NB4 (cell line): ENCODE results near the gene ADAM33.

Experiments used
- CTCF ChIP-seq: IDR thresholded peaks from one replicate; pipeline ENCODE4 v1.5.1; 2012; ENCODE audit warnings: low read depth, low read length
- MYC ChIP-seq: IDR thresholded peaks from 2 replicates; pipeline ENCODE4 v1.6.1; 2011; ENCODE audit warnings: low read depth, low read length
- POLR2A ChIP-seq: IDR thresholded peaks from 2 replicates; pipeline ENCODE4 v1.6.1; 2011; ENCODE audit warnings: mild to moderate bottlenecking; ENCODE audit not compliant: insufficient read length; ENCODE audit errors: extremely low read depth
- TF ChIP-seq, protein P1 (sequence below): IDR thresholded peaks from 2 replicates; pipeline ENCODE4 v1.6.1; 2011; ENCODE audit warnings: low read depth, low read length

DNA sequence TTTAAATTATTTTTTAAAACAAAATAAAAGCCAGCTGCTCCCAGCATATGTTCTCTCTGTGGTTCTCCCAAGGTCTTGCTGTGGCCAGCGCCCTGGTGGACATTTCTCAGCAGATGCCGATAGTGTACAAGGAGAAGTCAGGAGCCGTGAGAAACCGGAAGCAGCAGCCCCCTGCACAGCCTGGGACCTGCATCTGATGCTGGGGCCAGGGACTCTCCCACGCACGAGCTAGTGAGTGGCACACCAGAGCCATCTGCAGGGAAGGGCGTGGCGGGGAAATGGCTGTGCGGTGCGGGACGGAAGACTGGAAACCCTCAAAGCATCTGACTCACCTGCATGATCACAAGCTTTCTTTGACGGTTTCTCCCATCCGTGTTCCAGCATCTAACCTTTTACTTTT is 35.2 kb downstream of the ADAM33 start:
- TF ChIP-seq CTCF (no peak), POLR2A (no peak), MYC (no peak)
- TF ChIP-seq, protein P1, sequence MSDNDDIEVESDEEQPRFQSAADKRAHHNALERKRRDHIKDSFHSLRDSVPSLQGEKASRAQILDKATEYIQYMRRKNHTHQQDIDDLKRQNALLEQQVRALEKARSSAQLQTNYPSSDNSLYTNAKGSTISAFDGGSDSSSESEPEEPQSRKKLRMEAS, result no peak
